H1 (cell line): ENCODE measurements around the gene CRY1. TPM values are rescaled to one million over a fixed set of nuclear protein-coding genes. Genes with fewer than 3 reads are reported as not detected.

ENCODE experiments used
- CTCF ChIA-PET: fragments of 300-600 bp; sonication (Branson Sonifier 250); formaldehyde crosslinking; loops from one replicate; lab custom pipeline; 2021; ENCODE audit not compliant: partially characterized antibody; lab: Charles Lee
- POLR2A ChIA-PET: fragments of 300-600 bp; sonication (Branson Sonifier 250); formaldehyde crosslinking; loops from one replicate; lab custom pipeline; 2021; ENCODE audit warnings: inconsistent platforms; ENCODE audit not compliant: partially characterized antibody; lab: Charles Lee
- DNase-seq, 2 experiments: peaks; one replicate each; pipeline versions ENCODE4 v3.0.0 to v3.0.0-alpha.2; 2010 to 2022; ENCODE audit warnings: low spot score in 2 of 2, low read depth in 1 of 2, mixed read lengths in 1 of 2
- FAIRE-seq: peaks from 2 replicates; lab custom pipeline; 2011; peaks lifted over from hg19 to GRCh38; lab: Jason Lieb, UNC
- H2AFZ ChIP-seq: 2 replicates; pipeline ENCODE4 v1.8.1; 2012; ENCODE audit warnings: low read length, inconsistent platforms
- H2AK5ac ChIP-seq: 2 replicates; pipeline ENCODE4 v1.6.1; 2013; ENCODE audit warnings: low read depth, low read length
- H2BK120ac ChIP-seq: replicated peaks from 2 replicates; pipeline ENCODE3; 2013; ENCODE audit warnings: low read depth, low read length, inconsistent platforms
- H2BK12ac ChIP-seq: 2 replicates; pipeline ENCODE4 v1.6.1; 2013; ENCODE audit warnings: low read depth, low read length
- H2BK15ac ChIP-seq: 2 replicates; pipeline ENCODE4 v1.6.1; 2013; ENCODE audit warnings: low read length
- H2BK20ac ChIP-seq: 2 replicates; pipeline ENCODE4 v1.6.1; 2013; ENCODE audit warnings: low read length
- H2BK5ac ChIP-seq: 2 replicates; pipeline ENCODE4 v1.6.1; 2013; ENCODE audit warnings: low read depth, low read length
- H3K14ac ChIP-seq: 2 replicates; pipeline ENCODE4 v1.6.1; 2013; ENCODE audit warnings: inconsistent platforms; ENCODE audit not compliant: insufficient read length
- H3K18ac ChIP-seq: 2 replicates; pipeline ENCODE4 v1.6.1; 2013; ENCODE audit warnings: low read length; ENCODE audit errors: extremely low read depth
- H3K23ac ChIP-seq: 2 replicates; pipeline ENCODE4 v1.6.1; 2013; ENCODE audit warnings: inconsistent platforms; ENCODE audit not compliant: insufficient read length
- H3K23me2 ChIP-seq: 2 replicates; pipeline ENCODE4 v1.6.1; 2013; ENCODE audit warnings: low read depth, low read length
- H3K27ac ChIP-seq: 2 replicates; pipeline ENCODE4 v1.6.1; 2011; ENCODE audit warnings: low read depth, low read length, inconsistent platforms
- H3K27me3 ChIP-seq, 4 experiments: replicated peaks in 1 of 4; 1 replicate in 1 of 4; 2 replicates in 3 of 4; pipeline versions ENCODE4 v1.6.1 to v1.8.1; 2011 to 2013; ENCODE audit warnings: low read length in 3 of 4, mild to moderate bottlenecking in 3 of 4, inconsistent platforms in 2 of 4, mixed read lengths in 2 of 4, moderate library complexity in 1 of 4; ENCODE audit not compliant: control insufficient read depth in 3 of 4, insufficient read depth in 3 of 4; ENCODE audit errors: extremely low read depth in 1 of 4
- H3K36me3 ChIP-seq, 4 experiments: 2 replicates each; pipeline versions ENCODE4 v1.6.1 to v1.8.1; 2011 to 2013; ENCODE audit warnings: mild to moderate bottlenecking in 4 of 4, low read length in 3 of 4, moderate library complexity in 2 of 4, control low read depth in 1 of 4, inconsistent platforms in 1 of 4; ENCODE audit not compliant: insufficient read depth in 4 of 4, control insufficient read depth in 2 of 4
- H3K4ac ChIP-seq: replicated peaks from 2 replicates; pipeline ENCODE3; 2013; ENCODE audit warnings: low read length, low read depth, mixed read lengths, inconsistent platforms; ENCODE audit not compliant: insufficient read length
- H3K4me1 ChIP-seq, 4 experiments: replicated peaks in 1 of 4; 1 replicate in 1 of 4; 2 replicates in 3 of 4; pipeline versions ENCODE4 v1.6.1 to v1.8.1; 2011 to 2013; ENCODE audit warnings: low read length in 3 of 4, inconsistent platforms in 2 of 4, mixed read lengths in 1 of 4; ENCODE audit not compliant: insufficient read depth in 4 of 4, control insufficient read depth in 3 of 4
- H3K4me2 ChIP-seq, 2 experiments: 2 replicates each; pipeline versions ENCODE4 v1.6.1 to v1.8.1; 2011 to 2013; ENCODE audit warnings: low read depth in 2 of 2, low read length in 2 of 2, control low read depth in 1 of 2, inconsistent platforms in 1 of 2, mild to moderate bottlenecking in 1 of 2; ENCODE audit not compliant: insufficient read depth in 1 of 2
- H3K4me3 ChIP-seq, 4 experiments: fragments of 200-600, 300-600 bp in 1 of 4; sonication (generic), shearing (Covaris generic), sonication (Bioruptor Twin) in 1 of 4; 2 replicates each; pipeline versions ENCODE4 v1.5.1 to v1.8.1; 2011 to 2016; ENCODE audit warnings: low read length in 4 of 4, low read depth in 3 of 4, control low read depth in 2 of 4, inconsistent platforms in 2 of 4, mild to moderate bottlenecking in 2 of 4, mixed read lengths in 1 of 4, moderate library complexity in 1 of 4; ENCODE audit not compliant: insufficient read depth in 2 of 4; ENCODE audit errors: extremely low read depth in 1 of 4
- H3K56ac ChIP-seq: replicated peaks from 2 replicates; pipeline ENCODE3; 2013; ENCODE audit warnings: low read depth, mild to moderate bottlenecking, mixed read lengths, low read length, inconsistent platforms; ENCODE audit not compliant: insufficient read length
- H3K79me1 ChIP-seq: 2 replicates; pipeline ENCODE4 v1.6.1; 2013; ENCODE audit warnings: low read depth, low read length, control low read depth
- H3K79me2 ChIP-seq, 2 experiments: 2 replicates each; pipeline versions ENCODE4 v1.6.1 to v1.8.1; 2012 to 2013; ENCODE audit warnings: low read length in 2 of 2, mild to moderate bottlenecking in 2 of 2, inconsistent platforms in 1 of 2; ENCODE audit not compliant: insufficient read depth in 2 of 2, control insufficient read depth in 1 of 2
- H3K9ac ChIP-seq, 4 experiments: replicated peaks in 1 of 4; 1 replicate in 1 of 4; 2 replicates in 3 of 4; pipeline versions ENCODE4 v1.6.1 to v1.8.1; 2011 to 2013; ENCODE audit warnings: low read depth in 3 of 4, low read length in 3 of 4, control low read depth in 2 of 4, mild to moderate bottlenecking in 2 of 4, moderate library complexity in 2 of 4, inconsistent platforms in 1 of 4; ENCODE audit errors: extremely low read depth in 1 of 4
- H3K9me3 ChIP-seq, 2 experiments: 2 replicates each; pipeline versions ENCODE4 v1.6.1 to v1.8.1; 2012 to 2013; ENCODE audit warnings: mild to moderate bottlenecking in 2 of 2, moderate library complexity in 2 of 2, control low read depth in 1 of 2, inconsistent platforms in 1 of 2, low read depth in 1 of 2, low read length in 1 of 2, mixed read lengths in 1 of 2; ENCODE audit not compliant: insufficient read depth in 2 of 2
- H4K20me1 ChIP-seq, 2 experiments: replicated peaks in 1 of 2; 2 replicates each; pipeline versions ENCODE3 to v1.8.1; 2011 to 2013; ENCODE audit warnings: inconsistent platforms in 2 of 2, low read length in 2 of 2, mild to moderate bottlenecking in 1 of 2; ENCODE audit not compliant: insufficient read depth in 2 of 2, control insufficient read depth in 1 of 2
- H4K5ac ChIP-seq: 2 replicates; pipeline ENCODE4 v1.6.1; 2013; ENCODE audit warnings: low read length, low read depth, mixed read lengths, inconsistent platforms; ENCODE audit not compliant: insufficient read length
- H4K8ac ChIP-seq: 2 replicates; pipeline ENCODE4 v1.8.0; 2013; ENCODE audit warnings: mild to moderate bottlenecking, moderate library complexity, low read length, inconsistent platforms; ENCODE audit not compliant: insufficient read depth; ENCODE audit errors: extremely low read depth
- H4K91ac ChIP-seq: replicated peaks from 2 replicates; pipeline ENCODE3; 2013; ENCODE audit warnings: low read length, mixed read lengths, inconsistent platforms; ENCODE audit not compliant: insufficient read length
- GABPA ChIP-seq: IDR thresholded peaks from 2 replicates; pipeline ENCODE4 v1.6.1; 2011; ENCODE audit warnings: mild to moderate bottlenecking, low read length, moderate library complexity, borderline replicate concordance; ENCODE audit not compliant: insufficient read depth
- KDM4A ChIP-seq: IDR thresholded peaks from one replicate; pipeline ENCODE4 v1.7.1; 2012; ENCODE audit warnings: low read depth, mild to moderate bottlenecking, moderate library complexity, low read length, inconsistent platforms; ENCODE audit not compliant: severe bottlenecking
- MAX ChIP-seq: IDR thresholded peaks from 2 replicates; pipeline ENCODE4 v1.6.1; 2012; ENCODE audit warnings: inconsistent platforms
- PHF8 ChIP-seq: fragments of 200-600 bp; sonication (generic); conservative IDR thresholded peaks from 2 replicates; pipeline ENCODE4 v1.7.1; 2012; ENCODE audit warnings: low read depth, mild to moderate bottlenecking, inconsistent platforms, low read length, moderate library complexity
- TAF1 ChIP-seq: IDR thresholded peaks from 2 replicates; pipeline ENCODE4 v1.6.1; 2011; ENCODE audit warnings: mild to moderate bottlenecking, low read depth, low read length
- TBP ChIP-seq: IDR thresholded peaks from 2 replicates; pipeline ENCODE4 v1.6.1; 2011; ENCODE audit warnings: low read depth, low read length, improper control_type of control experiment
- WGBS, 2 experiments: shearing (Covaris generic) in 1 of 2; methylation state at CpG; one replicate each; pipeline versions ENCODE4 v1.1.6 to v1.1.7; 2013 to 2015; ENCODE audit warnings: low lambda C conversion rate in 2 of 2, mixed read lengths in 2 of 2, inconsistent platforms in 1 of 2, low coverage in 1 of 2, missing lambda C conversion rate in 1 of 2; ENCODE audit not compliant: insufficient replicate concordance in 2 of 2, insufficient coverage in 1 of 2, insufficient read length in 1 of 2; ENCODE audit errors: extremely low coverage in 1 of 2, missing lambda C conversion rate in 1 of 2; 5-methylcytosine and 5-hydroxymethylcytosine counted together
- polyA plus RNA-seq, 7 experiments: library from polyadenylated mRNA; depleted of rRNA in 3 of 7; stranded (reverse) in 5 of 7; unstranded in 2 of 7; fragments of >200 nt in 5 of 7; fragments of 200-250 nt in 2 of 7; gene quantifications; 1 replicate in 5 of 7; 2 replicates in 1 of 7; 4 replicates in 1 of 7; pipeline versions ENCODE4 v1.2.1 to v1.2.3, GENCODE V29; 2011 to 2013; ENCODE audit warnings: missing spikeins in 2 of 7, mixed read lengths in 2 of 7
- total RNA-seq: library from RNA; stranded (reverse); fragmentation: NEBNext Ultra II Directional; extraction: Animal tissue kit (Norgen Biotek cat#: 25700); gene quantifications from 2 replicates; pipeline ENCODE4 v1.2.1, GENCODE V29; 2021

CRY1 gene
- total and polyA plus RNA-seq, 2 of the 8 experiments (the other 6 are each of a cell fraction or from before 2014, with no cell fraction given) = 13.6 to 25.1 TPM

- 55% methylated on average over 36 of the region's 36 CpGs; no CpG with 5 or more reads in 1 of the 2 experiments for WGBS, 2 experiments
- no peak overlapping the region for H2AK5ac ChIP-seq
- TF ChIP-seq MAX (peak; percentile 43), GABPA (no peak), TBP (no peak), KDM4A (no peak), TAF1 (no peak), PHF8 (peak; percentile 20; the same call in 1 of the 2 replicates)
- no peak overlapping the region for H2BK120ac ChIP-seq
- H2AFZ ChIP-seq = peak overlapping the region; percentile 64
- H4K8ac ChIP-seq = no peak overlapping the region; the same call in 1 of the 2 replicates
- DNase-seq (peak in 1 of 2 experiments; percentile 52), FAIRE-seq (no peak)
- no peak overlapping the region for H2BK20ac ChIP-seq
- H4K5ac ChIP-seq = no peak overlapping the region
- H3K4me3 ChIP-seq = peak overlapping the region; percentile 71 to 89 (median 76)
- peaks cover 0 to 13% of the 10 kb centered on the region in 2 experiments; a peak in 2 of 4 replicates for H3K79me2 ChIP-seq
- H3K4me2 ChIP-seq = peak overlapping the region; percentile 82 to 84
- POLR2A ChIA-PET = interaction anchor here (0.6 to 1.6 kb wide), 5 partner anchors 19 to 609 kb away, joined by 3 to 7 read pairs (median 6); partner anchors contain the start of genes CRY1 and MTERF2
- no peak overlapping the region; the same call in 1 of the 2 replicates for H2BK5ac ChIP-seq
- H3K23ac ChIP-seq = no peak overlapping the region
- no peak overlapping the region for H3K27ac ChIP-seq
- no peak overlapping the region for H4K91ac ChIP-seq
- no peaks in the 10 kb centered on the region for H3K79me1 ChIP-seq
- H3K36me3 ChIP-seq = no peaks in the 10 kb centered on the region
- no peak overlapping the region for H3K56ac ChIP-seq
- no peak overlapping the region for H2BK12ac ChIP-seq
- H3K18ac ChIP-seq = no peak overlapping the region
- peaks cover 12% of the 10 kb centered on the region for H3K23me2 ChIP-seq
- peaks cover 0 to 2% of the 10 kb centered on the region in 2 experiments for H4K20me1 ChIP-seq
- 0 out of 7 replicates have a peak, but pooled peaks cover 0 to 3% (median 0%) of the 10 kb centered on the region in 4 experiments for H3K4me1 ChIP-seq
- peaks cover 0 to 12% (median 8%) of the 10 kb centered on the region in 4 experiments; a peak in 6 of 7 replicates for H3K27me3 ChIP-seq
- no peak overlapping the region for H3K14ac ChIP-seq
- CTCF ChIA-PET = interaction anchor here (0.7 to 1.6 kb wide), 3 partner anchors 15 to 144 kb away, joined by 3 read pairs; no protein-coding TSS in a partner anchor
- no peak overlapping the region for H3K4ac ChIP-seq
- no peak overlapping the region for H2BK15ac ChIP-seq
- H3K9me3 ChIP-seq = no peaks in the 10 kb centered on the region
- no peak overlapping the region; a peak in 1 of 7 replicates for H3K9ac ChIP-seq
Observed at GRCh38 chr12:106954462-106955376, 138.6 kb downstream of the CRY1 start.
